SH-SY5Y (cell line): ENCODE results near the gene STX1A.

Experiments
- GATA2 ChIP-seq: IDR thresholded peaks from 2 replicates; pipeline ENCODE4 v1.6.1; 2011; ENCODE audit warnings: mild to moderate bottlenecking, low read depth, low read length
- GATA3 ChIP-seq: IDR thresholded peaks from 2 replicates; pipeline ENCODE4 v1.6.1; 2011; ENCODE audit warnings: low read depth, mild to moderate bottlenecking, low read length, moderate library complexity

DNA sequence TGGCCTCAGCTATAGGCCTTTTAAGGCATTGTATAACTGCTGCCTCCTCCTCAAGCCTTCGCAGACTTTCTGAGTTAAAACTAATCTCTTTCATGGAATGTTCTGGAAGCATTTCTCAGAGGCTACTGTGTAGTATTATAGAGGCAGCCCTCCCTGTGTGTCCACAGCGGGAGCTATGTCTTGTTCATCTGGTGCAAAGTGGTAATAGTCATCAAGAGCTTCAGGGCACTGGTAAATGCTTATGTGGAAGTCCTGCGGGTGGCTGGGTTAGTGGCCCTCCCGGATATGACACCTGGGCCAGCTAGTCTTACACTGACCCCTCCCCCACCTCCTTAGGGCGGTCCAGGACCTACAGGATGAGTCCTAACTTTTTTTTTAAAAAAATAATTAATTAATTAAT lies 21.3 kb upstream of the STX1A start:
- TF ChIP-seq GATA3 (no peak), GATA2 (no peak)
